ENCODE data around the gene DGKZ. TPM values are rescaled to one million over a fixed set of nuclear protein-coding genes. Genes with fewer than 3 reads are reported as not detected.

Gene DGKZ
- total RNA-seq, 1 experiment from 2014 or later: 68.9 TPM

DNA sequence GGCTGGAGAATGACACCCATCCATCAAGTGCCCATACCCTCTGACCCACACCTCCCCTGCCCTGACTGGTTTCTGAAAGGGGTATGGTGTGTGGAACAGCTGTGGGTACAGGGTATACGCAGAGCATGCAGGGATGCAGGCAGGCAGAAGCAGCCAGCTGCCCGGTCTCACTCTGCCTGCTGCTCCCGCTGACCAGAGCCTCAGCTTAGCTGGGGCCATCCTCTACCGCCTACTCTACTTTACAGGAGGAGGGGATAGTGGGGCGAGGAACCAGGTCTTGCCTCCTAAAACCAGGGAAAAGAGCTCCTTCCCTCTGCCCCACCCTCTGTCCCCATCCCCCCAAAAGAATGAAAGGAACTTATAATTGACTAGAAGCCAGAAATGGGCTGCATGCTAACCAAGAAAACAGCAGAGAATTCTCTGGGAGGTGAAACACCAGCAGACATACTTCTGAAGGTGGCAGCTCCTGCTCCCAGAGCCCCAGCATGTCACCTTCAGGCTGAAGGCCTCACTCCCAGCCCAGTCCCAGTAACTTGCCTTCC, 57.3 kb downstream of the DGKZ start:
- H3K4me3 Mint-ChIP-seq: no peak overlapping the region
- Histone ChIP-seq H2BK120ac (ENCODE audit: low read depth, low read length, poor library complexity, severe bottlenecking) (no peak overlapping the region), H2AFZ (ENCODE audit: low read length) (no peak overlapping the region), H3K4me2 (ENCODE audit: insufficient read depth, insufficient read length, low read length) (no peak overlapping the region), H2BK5ac (ENCODE audit: insufficient read length, low read length) (no peak overlapping the region), H3K79me1 (ENCODE audit: insufficient read depth, low read depth, low read length, poor library complexity, severe bottlenecking) (no peaks in the 10 kb centered on the region), H4K8ac (replicated peaks; ENCODE audit: insufficient read length, low read depth, low read length) (no peak overlapping the region), H3K23me2 (ENCODE audit: insufficient read length, low read depth, low read length, poor library complexity, severe bottlenecking) (no peaks in the 10 kb centered on the region), H2BK15ac (ENCODE audit: low read depth, low read length) (no peak overlapping the region), H4K91ac (ENCODE audit: insufficient read length, low read depth, low read length) (no peak overlapping the region), H3K27me3 (ENCODE audit: insufficient read depth, low read length) (no peaks in the 10 kb centered on the region), H3K56ac (ENCODE audit: insufficient read length, low read depth, low read length) (no peak overlapping the region), H3K23ac (ENCODE audit: insufficient read length, low read depth, low read length) (no peak overlapping the region), H3T11ph (ENCODE audit: low read length) (no peak overlapping the region), H2AK5ac (ENCODE audit: insufficient read length, low read length) (no peak overlapping the region), H4K20me1 (ENCODE audit: control insufficient read depth, insufficient read depth, insufficient read length) (no peaks in the 10 kb centered on the region), H3K14ac (ENCODE audit: insufficient read depth, low read length) (no peak overlapping the region; the same call in 1 of the 2 replicates), H3K4ac (ENCODE audit: low read depth, low read length) (no peak overlapping the region), H3K79me2 (ENCODE audit: insufficient read depth, low read length) (no peaks in the 10 kb centered on the region), H4K5ac (ENCODE audit: insufficient read length, low read depth, low read length) (no peak overlapping the region), H3K9ac (ENCODE audit: extremely low read depth, insufficient read length, low read length) (no peak overlapping the region), H3K27ac (ENCODE audit: insufficient read length, low read depth, low read length) (no peak overlapping the region), H2BK20ac (ENCODE audit: low read depth, low read length, poor library complexity, severe bottlenecking) (no peak overlapping the region), H3K18ac (ENCODE audit: insufficient read length, low read depth, low read length) (no peak overlapping the region), H2BK12ac (ENCODE audit: insufficient read length, low read depth, low read length) (no peak overlapping the region), H3K9me3 (ENCODE audit: control insufficient read depth, low read depth, low read length) (no peaks in the 10 kb centered on the region), H3K4me1 (ENCODE audit: insufficient read depth, low read length) (no peaks in the 10 kb centered on the region)
- TF ChIP-seq, protein P1, sequence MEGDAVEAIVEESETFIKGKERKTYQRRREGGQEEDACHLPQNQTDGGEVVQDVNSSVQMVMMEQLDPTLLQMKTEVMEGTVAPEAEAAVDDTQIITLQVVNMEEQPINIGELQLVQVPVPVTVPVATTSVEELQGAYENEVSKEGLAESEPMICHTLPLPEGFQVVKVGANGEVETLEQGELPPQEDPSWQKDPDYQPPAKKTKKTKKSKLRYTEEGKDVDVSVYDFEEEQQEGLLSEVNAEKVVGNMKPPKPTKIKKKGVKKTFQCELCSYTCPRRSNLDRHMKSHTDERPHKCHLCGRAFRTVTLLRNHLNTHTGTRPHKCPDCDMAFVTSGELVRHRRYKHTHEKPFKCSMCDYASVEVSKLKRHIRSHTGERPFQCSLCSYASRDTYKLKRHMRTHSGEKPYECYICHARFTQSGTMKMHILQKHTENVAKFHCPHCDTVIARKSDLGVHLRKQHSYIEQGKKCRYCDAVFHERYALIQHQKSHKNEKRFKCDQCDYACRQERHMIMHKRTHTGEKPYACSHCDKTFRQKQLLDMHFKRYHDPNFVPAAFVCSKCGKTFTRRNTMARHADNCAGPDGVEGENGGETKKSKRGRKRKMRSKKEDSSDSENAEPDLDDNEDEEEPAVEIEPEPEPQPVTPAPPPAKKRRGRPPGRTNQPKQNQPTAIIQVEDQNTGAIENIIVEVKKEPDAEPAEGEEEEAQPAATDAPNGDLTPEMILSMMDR (conservative IDR thresholded peaks at IDR 0.05): no peak
- H3K36me3 Mint-ChIP-seq (ENCODE audit: insufficient read depth in 1 of 3, low read depth in 3 of 3): peaks cover 9 to 47% (median 19%) of the 10 kb centered on the region in 3 experiments
- H3K9me3 Mint-ChIP-seq: no peaks in the 10 kb centered on the region
- no peaks in the 10 kb centered on the region for H3K27me3 Mint-ChIP-seq (ENCODE audit: low read depth)
- DNase-seq: no peak
- WGBS (ENCODE audit: extremely low coverage, insufficient read length, low lambda C conversion rate): no CpG with 5 or more reads among the region's 5 CpGs
- H3K27ac Mint-ChIP-seq: no peak overlapping the region; a peak in 1 of 7 replicates
- H3K4me1 Mint-ChIP-seq: no peaks in the 10 kb centered on the region
